G401 (cell line): ENCODE measurements around the gene SYCP2L. TPM values are rescaled to one million over a fixed set of nuclear protein-coding genes. Genes with fewer than 3 reads are reported as not detected.
"Not testable (repeated sequence)": the region's sequence is repeated elsewhere in the genome, so short reads cannot be mapped to it uniquely, and the experiment has no call there.

ENCODE experiments used
- DNase-seq: peaks from one replicate; pipeline ENCODE4 v3.0.0-alpha.2; 2015; ENCODE audit warnings: low spot score
- in situ Hi-C: cut with HindIII; loops from 2 replicates; pipeline ENCODE4 v1.10.0; 2016; ENCODE audit warnings: low sequenced_read_pairs, mixed read lengths
- total RNA-seq: library from RNA; depleted of rRNA; stranded (reverse); fragments of >200 nt; shearing (Covaris generic); gene quantifications from 2 replicates; pipeline ENCODE4 v1.2.3, GENCODE V29; 2014

Gene SYCP2L
- total RNA-seq, 1 experiment from 2014 or later = 0.68 TPM

GRCh38 chr6:10875026-10875425, 11.8 kb upstream of the SYCP2L start:
- in situ Hi-C loops = no loop called here
- DNase-seq = no peak

- in situ Hi-C loops = no loop called here
- DNase-seq = no peak
These were observed 9.8 kb upstream of the SYCP2L start for GRCh38 chr6:10877012-10877411.

- DNase-seq = no peak
- in situ Hi-C loops = no loop called here
These were observed 9.0 kb upstream of the SYCP2L start for GRCh38 chr6:10877871-10878270.

GRCh38 chr6:10880366-10880765, 6.5 kb upstream of the SYCP2L start:
- no peak for DNase-seq
- in situ Hi-C loops = no loop called here

- DNase-seq = not testable (repeated sequence)
These were observed 4.6 kb upstream of the SYCP2L start for GRCh38 chr6:10882253-10882630.

GRCh38 chr6:10882657-10883171, 4.1 kb upstream of the SYCP2L start:
- no peak for DNase-seq
- in situ Hi-C loops = no loop called here

More at GRCh38 chr6:10882253-10882630, 4.6 kb upstream of the SYCP2L start:
- in situ Hi-C loops = not testable (repeated sequence)

- DNase-seq = no peak
- in situ Hi-C loops = no loop called here
These were observed 3.3 kb upstream of the SYCP2L start for GRCh38 chr6:10883312-10884244.

- no peak for DNase-seq
- in situ Hi-C loops = no loop called here
These were observed 2.4 kb upstream of the SYCP2L start for GRCh38 chr6:10884245-10884972.

GRCh38 chr6:10886365-10886690, 524 bp upstream of the SYCP2L start:
- DNase-seq, in situ Hi-C loops: not testable (repeated sequence)

- DNase-seq = no peak
- in situ Hi-C loops = no loop called here
These were observed 3.3 kb downstream of the SYCP2L start for GRCh38 chr6:10890151-10890550.

GRCh38 chr6:10891960-10892359, 5.1 kb downstream of the SYCP2L start:
- DNase-seq = no peak
- in situ Hi-C loops = no loop called here

- no peak for DNase-seq
- in situ Hi-C loops = no loop called here
These were observed 8.1 kb downstream of the SYCP2L start for GRCh38 chr6:10894958-10895357.

GRCh38 chr6:10896691-10897090, 9.8 kb downstream of the SYCP2L start:
- no peak for DNase-seq
- in situ Hi-C loops = no loop called here

- in situ Hi-C loops = no loop called here
- DNase-seq = no peak
These were observed 14.9 kb downstream of the SYCP2L start for GRCh38 chr6:10901770-10902169.

- in situ Hi-C loops = no loop called here
- no peak for DNase-seq
These were observed 17.2 kb downstream of the SYCP2L start for GRCh38 chr6:10904015-10904414.

- peak; percentile 68 for DNase-seq
- in situ Hi-C loops = no loop called here
These were observed 21.4 kb downstream of the SYCP2L start for GRCh38 chr6:10908228-10908627.

GRCh38 chr6:10919520-10919919, 32.7 kb downstream of the SYCP2L start:
- DNase-seq, in situ Hi-C loops: not testable (repeated sequence)

GRCh38 chr6:10933126-10933525, 46.3 kb downstream of the SYCP2L start:
- DNase-seq = no peak
- in situ Hi-C loops = no loop called here

GRCh38 chr6:10939840-10940239, 53.0 kb downstream of the SYCP2L start:
- in situ Hi-C loops = no loop called here

GRCh38 chr6:10945845-10946244, 59.0 kb downstream of the SYCP2L start:
- in situ Hi-C loops = no loop called here
- DNase-seq = no peak

More at GRCh38 chr6:10939840-10940239, 53.0 kb downstream of the SYCP2L start:
- DNase-seq = no peak
